Stimulated activated CD4-positive, alpha-beta T cell treated with anti-CD3 and anti-CD28 coated beads, TNF-alpha, amount 100 ng/mL, for 24 hours (primary cell): ENCODE data around the gene ACE2.

ENCODE experiments used
- DNase-seq, 3 experiments: peaks; one replicate each; pipeline ENCODE4 v3.0.0-alpha.2; 2020; ENCODE audit warnings: low read depth in 3 of 3

Gene ACE2

DNA sequence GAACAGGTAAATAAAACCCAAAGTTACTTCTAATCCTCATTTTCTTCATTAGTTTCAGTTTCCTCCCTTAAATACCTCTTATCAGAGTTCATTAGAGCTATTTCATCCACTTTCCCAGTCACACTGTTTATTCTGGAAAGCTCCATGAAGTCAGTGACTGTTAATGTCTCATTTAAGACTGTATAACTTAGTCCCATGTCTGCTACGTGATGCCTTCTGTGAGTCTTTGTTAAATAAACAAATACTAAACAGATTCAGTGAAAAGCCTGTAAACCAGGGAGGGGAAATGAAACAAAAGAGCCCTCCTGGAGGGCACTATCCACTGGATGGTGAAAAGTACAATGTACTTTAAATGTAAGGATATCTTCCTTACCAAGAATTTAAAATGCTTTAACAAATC is 24.7 kb downstream of the ACE2 start:
- DNase-seq, result no peak

DNA sequence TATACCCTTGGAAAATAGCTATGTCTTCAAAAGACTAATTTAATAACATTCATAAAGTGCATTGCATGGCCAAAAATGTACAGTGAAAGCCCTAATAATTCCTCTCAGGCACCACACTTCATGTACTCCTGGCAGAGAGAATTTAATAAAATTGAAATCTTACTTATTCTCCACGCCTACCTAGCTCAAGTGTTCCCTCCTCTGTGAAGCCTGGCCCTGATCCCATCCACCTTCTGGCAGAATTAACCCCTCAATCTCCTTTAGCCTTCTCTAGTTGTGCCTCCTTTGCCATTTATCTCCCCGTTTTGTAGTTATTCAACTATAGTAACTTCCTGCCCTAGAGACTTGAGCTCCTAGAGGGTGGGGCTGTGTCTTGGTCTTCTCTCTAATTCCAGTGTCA is 26.7 kb downstream of the ACE2 start:
- no peak for DNase-seq

DNA sequence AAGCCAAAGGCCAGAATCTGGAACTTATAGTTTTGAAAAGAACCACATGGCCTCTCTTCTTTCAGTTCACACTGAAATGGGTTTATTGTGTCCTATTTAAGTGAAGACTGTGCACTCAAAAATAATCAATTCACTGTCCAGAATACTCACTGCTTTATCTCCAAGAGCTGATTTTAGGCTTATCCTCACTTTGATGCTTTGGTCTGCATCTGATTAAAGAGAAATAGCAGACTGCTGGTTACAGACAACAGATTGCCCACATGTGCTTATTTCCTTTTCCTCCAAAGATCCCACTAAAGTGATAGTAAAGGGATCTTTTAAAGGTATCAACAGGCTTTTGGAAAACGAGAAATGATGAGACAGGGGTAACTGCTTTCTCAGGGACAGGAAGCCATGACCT is 30.6 kb downstream of the ACE2 start:
- DNase-seq, result no peak

DNA sequence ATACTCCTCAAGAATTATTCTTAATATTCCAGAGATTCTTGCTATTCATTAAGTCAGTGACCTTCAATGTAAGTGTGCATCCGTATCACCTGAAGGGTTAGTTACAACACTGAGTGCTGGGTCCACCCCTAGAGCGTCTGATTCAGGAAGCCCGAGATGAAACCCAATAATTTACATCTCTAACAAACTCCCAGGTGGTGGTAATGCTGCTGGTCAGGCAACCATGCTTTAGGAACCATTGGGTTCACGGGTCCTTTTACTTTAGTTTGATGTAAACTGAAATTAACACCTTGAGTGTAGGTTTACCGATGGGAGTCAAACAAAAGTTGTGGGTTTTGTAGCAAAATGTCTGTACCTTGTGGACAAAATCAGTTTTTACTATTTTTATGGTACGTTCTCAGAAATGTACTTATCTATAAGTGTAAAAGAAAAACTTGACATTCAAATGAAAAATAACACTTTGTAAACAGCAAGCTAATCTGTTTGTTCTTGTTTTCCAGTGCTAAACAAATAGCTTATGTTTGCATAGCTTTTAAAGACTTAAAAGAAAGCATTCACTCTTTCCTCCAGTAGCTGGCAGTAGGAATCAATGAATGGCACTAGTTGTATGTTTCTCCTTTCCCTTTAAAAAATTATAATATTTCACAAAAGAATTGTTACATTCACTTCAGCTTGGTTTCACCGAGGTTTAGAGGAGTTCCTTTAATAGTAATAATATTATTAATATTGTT is 32.7 kb downstream of the ACE2 start:
- no peak for DNase-seq

DNA sequence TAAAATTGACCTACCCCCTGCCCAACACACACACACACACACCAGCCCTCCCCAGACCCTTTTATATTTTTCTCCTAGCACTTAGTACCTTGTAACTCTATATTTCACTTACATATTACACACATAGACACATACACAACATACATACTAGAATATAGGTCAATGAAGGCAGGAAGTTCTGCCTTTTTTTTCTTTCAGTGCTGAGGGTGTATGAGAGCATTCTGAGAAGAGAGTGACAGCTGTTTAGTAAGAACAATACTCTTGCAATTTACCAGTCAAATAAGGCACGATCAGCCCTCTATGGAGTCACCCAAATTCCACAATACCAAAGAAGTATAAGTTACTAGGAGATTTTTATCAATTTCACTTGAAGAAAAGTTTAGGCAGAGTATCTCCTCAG is 33.5 kb downstream of the ACE2 start:
- DNase-seq, result no peak

DNA sequence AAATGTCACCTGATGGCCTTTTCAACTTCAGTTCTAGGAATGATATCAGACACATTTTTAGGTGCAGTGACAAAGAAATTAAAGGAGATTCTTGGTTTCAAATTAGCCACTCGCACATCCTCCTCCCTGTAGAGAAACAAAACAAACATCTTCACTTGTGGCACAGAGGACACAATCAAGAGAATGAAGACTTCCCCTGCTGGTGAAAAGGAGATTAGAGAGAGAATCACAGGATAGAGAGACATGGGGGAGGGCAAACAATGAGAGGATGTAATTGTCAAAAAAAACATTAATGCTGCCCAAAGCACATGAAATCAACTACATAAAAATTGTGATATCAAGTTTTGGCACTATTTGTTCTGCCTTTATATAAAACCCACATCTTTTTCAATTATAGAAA is 34.5 kb downstream of the ACE2 start:
- DNase-seq, result no peak

DNA sequence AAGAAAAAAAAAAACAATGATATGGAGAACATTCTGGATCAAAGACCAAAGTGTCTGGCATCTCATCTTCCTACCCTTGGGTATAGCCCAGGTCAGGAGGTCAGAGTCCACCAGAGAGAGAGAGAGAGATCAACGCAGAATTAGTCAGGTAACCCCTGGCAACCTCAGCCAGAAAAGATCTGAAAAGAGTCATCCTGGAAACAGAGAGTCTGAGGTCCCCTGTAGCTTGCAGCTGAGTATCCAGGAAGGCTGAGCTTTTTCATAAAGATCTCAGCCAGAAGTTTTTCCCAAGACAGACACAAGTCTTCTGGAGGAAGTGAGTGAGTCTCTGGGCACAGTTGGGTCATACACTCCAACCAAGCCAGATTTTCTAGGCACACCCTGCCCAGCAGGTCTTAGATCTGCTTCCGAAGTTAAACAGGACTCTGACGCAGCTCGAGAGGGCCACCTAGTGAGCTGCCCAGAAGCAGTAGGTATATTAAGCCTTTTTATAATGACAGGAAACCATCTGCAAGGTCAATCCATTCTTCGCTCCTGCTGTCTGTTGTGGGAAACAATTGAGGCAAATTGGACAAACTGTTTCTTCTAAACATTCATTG is 35.7 kb downstream of the ACE2 start:
- peak in 1 of 3 experiments; percentile 19 for DNase-seq

DNA sequence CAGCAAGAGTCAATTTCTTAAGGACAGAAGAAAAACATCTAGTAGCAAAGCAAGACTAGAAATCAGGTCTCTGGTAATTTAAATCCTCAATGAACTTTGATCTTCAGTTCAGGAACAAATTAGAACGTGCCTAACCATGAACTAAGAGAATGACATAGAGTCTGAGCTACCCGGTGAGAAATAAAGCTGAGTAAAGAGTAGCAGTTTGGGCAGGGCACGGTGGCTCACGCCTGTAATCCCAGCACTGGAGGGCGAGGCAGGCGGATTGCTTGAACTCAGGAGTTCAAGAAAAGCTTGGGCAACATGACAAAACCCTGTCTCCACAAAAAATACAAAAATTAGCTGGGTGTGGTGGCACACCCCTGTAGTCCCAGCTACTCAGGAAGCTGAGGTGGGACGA is 37.7 kb downstream of the ACE2 start:
- DNase-seq, result no peak

DNA sequence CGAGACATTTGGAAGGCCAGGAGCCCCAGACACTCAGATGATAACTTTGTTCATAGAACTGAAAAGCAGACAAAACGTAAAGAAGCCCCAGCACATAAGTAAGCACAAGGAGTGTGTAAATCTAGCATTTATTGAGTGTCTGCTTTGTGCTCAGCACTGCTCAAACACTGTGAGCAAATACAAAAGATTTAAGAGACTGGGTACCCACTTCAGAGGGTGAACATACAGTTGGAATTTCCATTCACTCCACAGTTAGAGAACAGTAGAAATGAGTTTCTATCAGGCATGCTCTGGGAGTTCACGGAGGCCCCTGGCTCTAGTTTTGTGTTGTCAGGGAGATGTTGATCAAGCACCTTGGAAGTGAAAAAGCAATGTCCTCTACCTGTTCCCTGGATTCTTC is 39.8 kb downstream of the ACE2 start:
- DNase-seq, result no peak

DNA sequence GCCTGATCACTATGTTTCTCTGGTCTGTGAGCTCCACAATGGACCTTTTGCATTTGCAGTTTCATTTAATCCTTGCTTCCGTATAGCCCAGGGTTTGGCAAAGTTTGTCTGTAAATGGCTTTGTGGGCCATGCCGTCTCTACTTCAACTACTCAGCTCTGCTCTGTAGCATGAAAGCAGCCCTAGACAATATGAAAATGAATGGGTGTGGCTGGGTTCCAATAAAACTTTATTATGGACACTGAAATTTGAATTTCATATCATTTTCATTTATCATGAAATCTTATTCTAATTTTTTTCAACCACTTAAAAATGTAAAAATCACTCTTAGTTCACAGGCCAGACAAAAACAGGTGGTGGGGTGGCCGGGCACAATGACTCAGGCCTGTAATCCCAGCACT is 41.5 kb downstream of the ACE2 start:
- DNase-seq, result no peak

DNA sequence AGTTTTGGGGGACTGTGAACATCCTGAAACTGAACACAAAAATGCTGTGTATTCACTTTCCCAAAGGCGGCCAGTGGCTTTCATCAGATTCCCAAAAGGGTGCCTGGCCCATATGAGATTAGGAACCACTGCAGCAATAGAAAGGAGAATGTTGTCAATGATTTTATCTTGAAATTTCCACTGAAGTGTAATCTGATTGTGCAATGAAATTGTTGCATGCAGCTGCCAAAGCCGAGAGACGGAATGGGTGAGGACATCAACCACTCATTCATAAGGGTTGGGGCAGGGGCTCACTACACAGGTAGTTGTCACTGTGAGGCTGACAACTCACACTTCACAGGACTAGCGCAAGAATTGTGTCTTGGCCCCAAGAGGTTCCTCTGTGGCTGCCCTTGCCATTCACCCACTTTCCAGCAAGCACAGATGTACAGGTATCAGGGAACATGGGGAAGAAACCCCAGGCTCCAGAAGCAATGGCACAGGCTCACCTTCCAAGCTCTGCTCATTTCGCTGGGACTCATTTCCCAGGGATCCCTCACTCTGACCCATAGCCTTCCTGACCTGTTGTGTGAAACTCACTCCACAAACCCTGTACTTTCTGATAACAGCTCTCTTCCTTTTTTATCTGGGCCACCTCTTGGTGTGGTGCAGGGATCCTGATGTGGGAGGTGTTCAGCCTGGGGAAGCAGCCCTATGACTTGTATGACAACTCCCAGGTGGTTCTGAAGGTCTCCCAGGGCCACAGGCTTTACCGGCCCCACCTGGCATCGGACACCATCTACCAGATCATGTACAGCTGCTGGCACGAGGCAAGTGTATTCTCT is 51.4 kb downstream of the ACE2 start:
- DNase-seq, result no peak

DNA sequence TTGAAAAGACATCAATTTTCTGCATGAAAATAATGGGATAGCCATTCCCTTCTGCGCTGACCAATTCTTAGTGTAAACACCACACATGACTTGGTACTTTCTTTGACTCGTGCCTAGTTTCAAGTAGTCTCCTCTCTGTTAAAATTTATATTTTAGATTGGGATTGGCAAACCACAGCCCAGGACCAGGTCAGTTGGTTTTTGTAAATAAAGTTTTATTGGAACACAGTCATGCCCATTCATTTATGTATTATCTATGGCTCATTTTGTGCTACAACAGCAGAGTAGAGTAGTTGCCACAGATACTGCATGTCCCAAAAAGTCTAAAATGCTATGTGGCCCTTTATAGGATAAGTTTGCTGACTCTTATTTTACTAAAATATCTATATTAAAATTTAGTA is 53.4 kb downstream of the ACE2 start:
- DNase-seq, result no peak

DNA sequence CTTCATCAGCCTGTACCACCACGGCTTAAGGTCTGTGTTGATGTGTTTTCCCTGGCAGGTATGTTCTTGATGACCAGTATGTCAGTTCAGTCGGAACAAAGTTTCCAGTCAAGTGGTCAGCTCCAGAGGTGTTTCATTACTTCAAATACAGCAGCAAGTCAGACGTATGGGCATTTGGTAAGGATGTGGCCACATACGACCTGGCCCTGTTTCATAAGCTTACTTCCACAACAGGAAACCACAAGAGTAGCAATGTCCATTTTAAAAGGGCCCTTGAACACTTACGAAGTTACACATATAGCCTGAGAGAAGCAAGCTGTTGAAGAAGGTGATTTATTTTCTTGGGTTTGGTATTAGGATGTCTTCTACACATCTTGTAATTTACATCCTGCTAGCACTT is 54.0 kb downstream of the ACE2 start:
- no peak for DNase-seq

DNA sequence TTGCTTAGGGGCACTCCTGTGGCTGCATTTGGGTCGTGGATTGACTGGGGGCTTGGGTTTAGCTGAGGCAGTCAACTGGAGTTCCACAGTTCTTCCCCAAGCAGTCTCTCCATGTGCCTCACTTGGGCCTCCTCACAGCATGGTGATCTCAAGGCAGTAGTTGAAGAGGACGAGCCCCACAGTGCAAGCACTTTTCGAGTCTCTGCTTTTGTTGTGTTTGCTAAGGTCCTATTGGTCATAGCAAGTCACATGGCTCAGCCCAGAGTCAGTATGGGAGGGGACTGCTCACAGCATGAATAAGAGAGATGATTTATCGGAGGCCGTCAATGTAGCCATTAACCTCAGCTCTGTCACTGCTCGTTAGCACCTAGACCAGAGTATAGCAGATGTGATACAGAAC is 70.4 kb downstream of the ACE2 start:
- no peak for DNase-seq

DNA sequence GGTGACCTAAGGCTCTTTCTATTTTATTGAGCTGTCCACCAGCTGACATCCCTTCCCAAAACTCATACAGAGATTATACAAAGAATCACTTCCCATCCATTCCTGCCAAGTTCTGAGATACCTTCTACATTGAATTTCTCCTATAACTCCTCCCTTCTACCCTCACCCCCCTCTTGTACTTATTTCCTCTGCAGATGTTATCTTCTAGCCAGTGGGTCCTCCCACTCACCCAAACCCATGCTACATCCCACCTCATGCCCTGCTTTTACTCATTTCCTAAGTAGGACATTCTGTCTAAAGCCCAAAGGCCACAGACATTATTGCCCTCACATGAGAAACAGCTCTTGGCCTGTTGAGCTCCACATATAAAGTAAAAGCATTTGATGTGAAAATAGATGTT is 71.6 kb downstream of the ACE2 start:
- DNase-seq, result no peak

DNA sequence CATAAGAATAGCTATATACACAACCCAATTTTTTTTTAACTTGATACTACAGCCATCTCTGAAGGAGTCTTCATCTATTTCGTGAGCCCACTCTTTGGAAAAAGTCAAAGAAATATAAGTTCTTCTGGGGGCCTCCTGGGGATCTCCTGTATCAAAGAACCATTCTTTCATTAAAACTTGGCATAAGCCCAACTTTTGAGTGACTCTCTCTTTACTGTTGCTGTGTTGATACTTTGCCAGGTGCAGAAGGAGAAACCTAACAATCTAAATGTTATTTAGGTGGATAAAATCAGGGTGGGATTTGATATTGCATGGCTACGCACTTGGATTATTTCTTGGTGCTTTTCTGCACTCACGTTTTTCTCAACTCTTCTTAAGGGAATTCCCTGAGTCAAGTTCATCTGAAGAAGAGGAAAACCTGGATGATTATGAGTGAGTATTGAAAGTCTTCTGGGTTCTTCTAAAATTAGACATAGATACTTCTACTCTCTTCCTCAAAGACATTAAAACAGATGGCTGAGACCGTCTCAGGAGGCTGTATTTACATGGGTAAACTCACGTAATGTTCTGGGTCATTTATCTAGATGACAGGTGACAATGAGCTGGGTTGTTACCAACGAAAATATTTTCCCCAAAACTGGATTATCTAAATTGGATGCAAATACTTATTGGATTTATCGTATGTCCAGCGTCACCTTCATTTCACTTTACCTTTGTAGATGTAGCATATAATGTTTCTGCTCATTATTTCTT is 74.9 kb downstream of the ACE2 start:
- DNase-seq, result no peak

DNA sequence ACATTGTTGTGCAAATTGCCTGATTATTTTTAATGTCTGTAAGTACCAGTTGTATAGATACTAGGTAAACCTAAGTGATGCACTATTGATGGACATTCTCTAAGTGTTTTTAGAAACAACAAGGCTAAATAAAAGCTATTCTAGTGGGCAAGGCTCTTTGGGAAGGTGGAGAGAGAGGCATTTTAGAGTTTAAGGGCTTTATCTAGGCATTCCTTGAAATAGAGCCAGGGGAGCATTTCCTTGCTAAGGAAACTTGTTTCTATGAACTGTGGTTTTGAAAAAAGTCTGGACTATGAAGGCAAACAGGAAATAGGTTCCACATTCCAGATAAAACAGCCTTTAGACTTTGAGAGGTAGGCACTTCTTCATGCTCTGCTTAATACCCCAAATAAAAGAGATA is 76.3 kb downstream of the ACE2 start:
- DNase-seq, result no peak

DNA sequence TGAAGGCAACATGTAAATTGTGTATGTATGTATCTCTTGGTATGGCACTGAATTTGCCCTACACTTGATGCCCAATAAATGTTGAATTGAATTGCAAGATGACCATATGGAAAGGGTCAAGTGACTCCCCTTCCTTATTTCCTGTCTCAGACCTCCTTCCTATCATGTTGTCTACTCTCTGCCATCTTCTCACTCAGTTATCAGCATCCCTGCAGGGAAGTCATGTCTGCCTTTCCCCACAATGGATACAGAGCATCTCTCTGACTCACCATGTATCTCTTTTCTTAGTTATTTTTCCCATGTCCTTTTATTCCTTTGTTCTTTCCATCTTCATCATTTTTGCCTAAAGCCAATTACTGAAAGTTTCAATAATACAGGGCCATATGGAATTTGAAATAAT is 77.7 kb downstream of the ACE2 start:
- no peak for DNase-seq

DNA sequence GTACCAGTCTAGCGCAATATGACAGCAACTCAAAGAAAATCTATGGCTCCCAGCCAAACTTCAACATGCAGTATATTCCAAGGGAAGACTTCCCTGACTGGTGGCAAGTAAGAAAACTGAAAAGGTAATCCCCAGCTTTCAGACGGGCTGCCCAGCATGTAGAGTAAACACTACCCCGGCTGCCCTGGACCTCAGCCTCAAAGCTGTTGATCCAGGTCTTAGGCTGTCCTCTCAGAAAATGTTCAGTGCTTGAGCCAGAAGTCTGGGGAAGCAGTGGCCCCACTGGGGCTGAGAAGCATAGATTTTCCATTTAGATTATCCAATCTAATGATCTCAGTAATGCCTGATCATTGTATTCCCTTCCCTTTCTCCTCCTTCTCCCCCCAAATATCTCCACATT is 78.3 kb downstream of the ACE2 start:
- DNase-seq, result no peak

DNA sequence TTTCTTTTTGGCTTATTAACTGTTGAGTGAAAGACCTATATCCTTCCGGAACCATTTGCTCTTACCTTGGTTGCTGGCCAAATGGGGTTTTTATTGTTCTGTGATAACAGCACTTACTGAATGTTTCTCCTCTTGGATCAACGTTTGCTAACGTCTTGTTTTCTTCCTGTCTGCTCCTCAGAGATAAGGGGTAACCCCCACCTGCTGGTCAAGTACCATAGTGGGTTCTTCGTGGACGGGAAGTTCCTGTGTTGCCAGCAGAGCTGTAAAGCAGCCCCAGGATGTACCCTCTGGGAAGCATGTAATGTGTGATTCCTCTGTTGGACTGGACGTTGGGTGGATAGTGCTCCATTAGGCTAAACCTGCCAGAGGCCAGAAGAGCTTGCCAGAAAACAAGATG is 84.8 kb downstream of the ACE2 start:
- DNase-seq, result no peak

DNA sequence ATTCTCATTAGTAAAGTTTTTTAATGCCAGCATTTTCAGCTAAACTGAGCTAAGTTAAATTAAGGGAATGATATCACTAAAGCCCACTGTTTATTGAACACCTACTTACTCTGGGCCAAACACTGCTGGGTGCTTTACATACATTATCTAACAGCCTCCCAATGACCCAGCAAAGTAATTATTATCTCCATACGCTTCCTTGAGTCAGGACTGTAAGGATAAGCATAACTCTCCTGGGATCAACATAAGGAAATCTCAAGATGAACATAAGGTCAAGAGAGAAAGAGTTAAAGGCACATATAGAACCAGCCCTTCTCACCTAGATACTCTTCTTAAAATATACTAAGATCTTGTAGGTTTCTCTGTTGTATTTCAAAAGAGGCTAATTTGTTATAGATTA is 86.5 kb downstream of the ACE2 start:
- DNase-seq, result no peak

DNA sequence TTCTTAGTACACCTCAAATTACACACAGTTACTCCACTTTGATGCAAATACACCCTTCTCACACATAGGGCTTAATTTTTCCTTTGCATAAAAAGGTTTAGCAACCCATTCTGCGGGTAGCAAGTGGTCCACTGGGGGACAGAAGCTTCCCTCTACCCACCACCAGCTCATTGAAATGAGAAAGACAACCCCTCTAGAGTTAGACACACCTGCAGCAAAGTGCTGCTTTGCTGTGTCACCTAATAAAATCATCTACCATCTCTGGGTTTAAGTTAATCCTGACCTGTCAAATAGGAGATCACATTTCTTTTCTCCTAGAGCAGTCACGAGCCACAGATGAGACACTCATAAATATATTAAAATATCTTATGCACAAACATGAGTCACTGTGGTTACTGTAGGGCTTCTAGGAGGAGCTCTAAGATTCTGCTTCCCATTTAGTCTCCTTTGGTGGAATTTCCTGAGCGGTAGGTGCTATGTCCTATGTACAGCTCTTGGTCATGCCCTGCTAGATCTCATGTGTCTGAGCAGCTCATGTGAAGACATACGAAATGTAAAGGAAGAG is 88.3 kb downstream of the ACE2 start:
- no peak for DNase-seq
